Tongue (tissue), 2 donors: Measurements from ENCODE around the gene TIMM50. TPM values are rescaled to one million over a fixed set of nuclear protein-coding genes. Genes with fewer than 3 reads are reported as not detected.
A peak's percentile ranks its signal among the peaks of the same experiment; 100 is the strongest.

ENCODE experiments used
- DNase-seq: peaks from one replicate; pipeline ENCODE4 v3.0.0-alpha.2; 2015
- total RNA-seq: library from RNA; depleted of rRNA; stranded (reverse); fragments of >200 nt; gene quantifications from one replicate; pipeline ENCODE4 v1.2.3, GENCODE V29; 2014

The TIMM50 gene
- total RNA-seq, 1 donor from 2014 or later = 27.1 TPM

DNA sequence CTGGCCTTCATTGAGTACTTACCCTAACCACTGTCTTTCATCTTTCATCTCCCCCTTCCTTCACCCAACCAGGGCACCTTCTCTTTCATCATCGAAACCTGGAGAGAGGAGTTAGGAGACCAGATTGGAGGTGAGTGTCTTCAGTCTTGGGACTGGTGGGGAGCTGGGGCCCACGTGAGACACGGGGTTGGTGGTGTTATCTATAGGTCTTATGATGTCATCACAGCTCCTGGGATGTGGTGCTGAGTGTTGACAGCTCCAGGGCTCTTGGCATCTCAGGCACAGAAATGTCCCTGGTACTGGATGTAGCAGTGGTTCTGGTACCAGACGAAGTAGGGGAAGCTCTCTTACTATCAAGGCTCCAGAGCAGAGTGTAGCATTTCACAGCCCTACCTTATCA is 19.9 kb downstream of the TIMM50 start:
- DNase-seq = no peak

DNA sequence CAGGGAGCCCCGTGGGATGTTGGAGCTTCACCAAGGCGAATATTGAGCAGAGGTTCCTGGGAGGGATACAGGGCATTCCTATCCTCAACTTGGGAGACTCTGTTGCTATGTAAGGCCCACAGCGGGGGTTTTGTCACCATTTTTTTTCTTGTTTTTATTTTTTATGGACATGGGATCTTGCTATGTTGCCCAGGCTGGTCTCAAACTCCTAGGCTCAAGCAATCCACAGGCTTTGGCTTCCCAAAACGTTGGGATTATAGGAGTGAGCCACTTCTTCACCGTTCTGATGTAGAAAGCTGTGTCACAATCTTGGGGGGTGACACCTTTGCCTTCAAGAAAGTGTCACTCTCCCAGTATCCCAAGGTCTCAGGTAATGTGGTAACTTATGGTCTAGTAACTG is 20.7 kb downstream of the TIMM50 start:
- DNase-seq = no peak

- peak; percentile 84 for DNase-seq
Measured at GRCh38 chr19:39502640-39503417, 22.2 kb downstream of the TIMM50 start.

- no peak for DNase-seq
Measured at GRCh38 chr19:39506598-39506943, 25.9 kb downstream of the TIMM50 start.

GRCh38 chr19:39506944-39507714 is 26.5 kb downstream of the TIMM50 start:
- peak; percentile 79 for DNase-seq

GRCh38 chr19:39507715-39508364 is 27.2 kb downstream of the TIMM50 start:
- DNase-seq = no peak

- DNase-seq = no peak
Measured at GRCh38 chr19:39508629-39509028, 28.0 kb downstream of the TIMM50 start.

DNA sequence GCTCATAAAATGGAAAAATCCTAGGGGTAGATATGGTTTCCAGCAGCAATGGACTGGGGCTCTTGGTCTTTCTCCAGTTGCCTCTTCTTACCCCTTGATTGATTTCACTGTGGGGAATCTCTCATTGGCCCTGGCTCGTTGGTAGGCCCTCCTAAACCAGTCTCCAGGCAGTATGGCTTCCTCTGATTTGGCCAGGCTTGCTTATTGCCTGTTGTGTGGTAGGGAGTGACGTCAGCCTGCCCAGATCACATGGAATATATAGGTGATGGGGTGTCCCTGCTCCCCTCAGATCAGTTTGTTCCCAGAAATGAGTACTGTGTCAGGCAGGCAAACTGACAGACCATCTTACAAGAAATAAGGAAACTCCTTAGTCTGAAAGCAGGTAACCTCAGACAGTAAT is 28.6 kb downstream of the TIMM50 start:
- DNase-seq = no peak

- DNase-seq = no peak
Measured at GRCh38 chr19:39512988-39513387, 32.4 kb downstream of the TIMM50 start.

GRCh38 chr19:39514840-39515550 is 34.4 kb downstream of the TIMM50 start, which contains the start of gene SELENOV:
Gene SELENOV, plus strand, starts transcription at chr19:39515139. Its CDS starts 74 bp downstream, at chr19:39515213.
- peak; percentile 30 for DNase-seq

- DNase-seq = no peak
Measured at GRCh38 chr19:39515551-39516191, 35.0 kb downstream of the TIMM50 start.

DNA sequence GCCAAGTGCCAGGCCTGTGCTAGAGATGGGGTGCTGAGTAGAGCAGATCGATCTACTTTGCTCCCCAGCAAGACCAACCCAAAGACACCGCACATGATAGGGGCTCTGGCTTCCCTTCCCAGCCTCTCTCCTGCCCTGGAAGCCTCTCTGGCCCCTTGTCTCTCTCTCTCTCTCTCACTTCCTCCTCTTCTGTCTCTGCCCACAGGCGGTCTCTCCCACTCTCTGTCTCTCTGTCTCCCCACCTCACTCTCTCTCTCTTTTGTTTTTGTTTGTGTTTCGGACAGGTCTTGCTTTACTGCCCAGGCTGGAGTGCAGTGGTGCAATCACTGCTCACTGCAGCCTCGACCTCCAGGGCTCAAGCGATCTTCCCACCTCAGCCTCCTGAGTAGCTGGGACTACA is 35.6 kb downstream of the TIMM50 start:
- no peak for DNase-seq

DNA sequence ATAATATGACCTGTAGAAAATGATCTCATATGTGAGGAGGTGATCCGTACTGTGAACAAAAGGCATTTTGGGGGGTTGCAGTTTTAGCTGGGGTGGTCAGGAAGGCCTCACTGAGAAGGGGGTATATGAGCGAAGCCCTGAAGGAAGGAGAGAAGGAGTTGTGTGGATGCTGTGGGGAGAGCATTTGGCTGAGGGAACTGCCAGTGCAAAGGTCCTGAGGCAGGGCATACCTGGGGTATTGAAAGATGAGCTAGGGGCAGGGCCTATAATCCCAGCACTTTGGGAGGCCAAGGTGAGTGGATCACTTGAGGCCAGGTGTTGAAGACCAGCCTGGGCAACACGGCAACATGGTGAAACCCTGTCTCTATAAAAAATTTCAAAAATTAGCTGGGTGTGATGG is 36.8 kb downstream of the TIMM50 start:
- no peak for DNase-seq

GRCh38 chr19:39518458-39518857 is 37.8 kb downstream of the TIMM50 start:
- DNase-seq = no peak

- no peak for DNase-seq
Measured at GRCh38 chr19:39518975-39519374, 38.3 kb downstream of the TIMM50 start.

- no peak for DNase-seq
Measured at GRCh38 chr19:39520541-39521484, 40.2 kb downstream of the TIMM50 start.

GRCh38 chr19:39524495-39524894 is 43.9 kb downstream of the TIMM50 start:
- DNase-seq = no peak

DNA sequence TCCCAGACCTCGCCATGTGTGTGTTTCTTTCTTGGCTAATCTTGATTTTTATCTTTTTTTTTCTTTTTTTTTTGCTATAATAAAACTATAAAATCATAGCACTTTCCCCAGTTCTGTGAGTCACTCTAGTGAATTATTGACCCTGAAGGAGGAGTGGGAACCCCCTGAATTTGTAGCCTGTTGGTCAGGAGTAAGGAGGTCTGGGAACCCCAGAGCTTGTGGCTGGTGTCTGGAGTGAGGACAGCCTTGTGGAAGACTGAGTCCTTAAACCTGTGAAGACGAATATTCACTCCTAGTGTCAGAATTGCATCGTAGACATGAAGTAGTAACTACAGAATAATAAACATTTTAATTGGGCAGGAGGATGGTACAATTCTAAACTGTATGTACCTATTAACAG is 44.6 kb downstream of the TIMM50 start:
- DNase-seq = no peak

GRCh38 chr19:39531834-39532232 is 51.2 kb downstream of the TIMM50 start:
- no peak for DNase-seq

GRCh38 chr19:39532233-39533002 is 51.8 kb downstream of the TIMM50 start, which contains the start of gene EID2B:
Gene EID2B, minus strand, starts transcription at chr19:39532852. Its CDS starts 50 bp downstream, at chr19:39532802.
- peak; percentile 99 for DNase-seq
